Skin of body (tissue), 2 donors: Measurements from ENCODE around the gene CA4. TPM values are rescaled to one million over a fixed set of nuclear protein-coding genes. Genes with fewer than 3 reads are reported as not detected.
"Not testable (repeated sequence)": the region's sequence is repeated elsewhere in the genome, so short reads cannot be mapped to it uniquely, and the experiment has no call there.

Experiments used
- DNase-seq: peaks from one replicate; lab custom pipeline; 2025; lab: John Stamatoyannopoulos, UW
- total RNA-seq: library from RNA; depleted of rRNA; stranded (reverse); fragments of >200 nt; gene quantifications from one replicate; pipeline ENCODE4 v1.2.3, GENCODE V29; 2014

Gene CA4
- total RNA-seq, result 3.2 TPM

DNA sequence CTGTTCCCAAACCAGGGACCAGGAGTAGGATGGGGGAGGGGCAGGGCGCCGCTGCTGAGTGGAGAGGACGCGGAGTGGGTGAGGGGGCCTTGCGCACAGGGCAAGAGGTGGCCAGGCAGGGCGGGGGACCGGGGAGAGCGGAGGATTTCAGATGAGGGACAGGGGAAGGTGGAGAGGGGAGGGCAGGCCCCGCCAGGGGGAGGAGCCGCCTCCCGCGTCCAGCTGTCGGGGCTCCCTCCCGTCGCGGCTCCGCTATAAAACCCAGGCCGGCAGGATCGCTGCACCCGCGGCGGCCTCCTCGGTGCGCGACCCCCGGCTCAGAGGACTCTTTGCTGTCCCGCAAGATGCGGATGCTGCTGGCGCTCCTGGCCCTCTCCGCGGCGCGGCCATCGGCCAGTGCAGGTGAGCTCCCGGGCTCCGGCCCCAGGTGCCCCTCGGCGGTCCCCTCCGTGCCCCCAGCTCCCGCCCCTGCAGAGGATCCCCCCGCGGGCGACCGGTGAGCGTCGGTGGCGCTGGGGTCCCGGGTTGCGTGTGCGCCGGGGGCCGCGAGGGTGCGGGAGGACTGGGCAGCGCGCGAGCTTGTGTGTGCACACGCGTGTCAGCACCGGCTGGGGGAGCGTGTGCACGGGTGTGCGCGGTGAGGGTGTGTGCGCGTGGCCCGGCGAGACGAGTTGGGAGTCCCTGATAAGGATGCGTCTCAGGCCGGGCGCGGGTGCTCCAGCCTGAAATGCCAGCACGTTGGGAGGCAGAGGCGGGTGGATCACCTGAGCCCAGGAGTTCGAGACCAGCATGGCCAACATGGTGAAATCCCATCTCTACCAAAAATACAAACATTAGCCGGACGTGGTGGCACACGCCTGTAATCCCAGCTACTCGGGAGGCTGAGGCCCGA, at the start of gene CA4:
Gene CA4, plus strand, starts transcription at position 283 of the 892 bp plus-strand sequence. Its CDS starts 62 bp downstream, at position 345.
- no peak for DNase-seq

DNA sequence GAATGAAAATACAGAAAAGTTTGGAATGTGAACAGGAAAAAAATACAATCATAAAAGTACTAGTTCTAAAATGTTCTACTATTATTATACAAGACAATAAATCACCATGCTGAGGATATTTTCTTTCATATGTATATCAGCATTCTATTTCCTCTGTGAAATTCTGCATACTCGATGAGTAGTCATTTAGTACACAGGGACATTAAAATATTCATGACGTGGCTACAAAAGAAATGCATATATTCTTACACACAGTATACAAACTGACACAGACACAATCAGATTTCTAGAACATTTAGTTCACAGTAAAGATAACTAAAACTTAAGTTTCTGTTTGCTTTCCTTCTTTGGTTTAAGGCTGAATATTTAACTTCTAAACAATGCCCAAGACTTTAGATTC, 49.2 kb upstream of the CA4 start:
- DNase-seq, result not testable (repeated sequence)

DNA sequence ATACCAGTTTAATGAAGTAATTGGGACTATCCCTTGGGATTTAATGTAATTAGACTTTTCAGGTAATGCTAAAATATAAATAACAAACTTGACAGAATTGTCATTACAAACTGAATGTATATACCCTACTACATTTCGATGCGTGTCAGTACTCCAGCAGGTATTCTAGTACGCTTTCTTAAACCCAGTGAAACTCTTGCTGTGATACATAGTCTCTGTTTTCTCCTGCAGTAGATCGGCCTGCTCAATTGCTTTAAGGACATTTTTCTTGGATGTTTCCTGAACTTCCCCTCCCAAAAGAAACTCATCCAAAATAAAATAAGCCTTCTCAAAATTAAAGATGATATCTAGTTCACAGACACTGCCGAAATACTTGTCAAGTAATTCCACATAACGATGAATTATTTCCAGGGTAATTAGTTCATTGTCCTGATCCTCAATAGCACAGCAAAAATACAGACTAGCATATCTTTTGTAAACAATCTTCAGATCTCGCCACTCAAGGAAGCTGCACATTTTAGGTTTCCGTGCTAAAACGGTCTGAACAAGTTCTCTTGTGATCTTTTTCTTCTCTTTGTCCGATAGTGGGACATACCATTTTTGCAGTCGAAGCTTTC, 47.6 kb upstream of the CA4 start:
- not testable (repeated sequence) for DNase-seq

GRCh38 chr17:60102632-60103096, 47.1 kb upstream of the CA4 start:
- DNase-seq, result no peak

DNA sequence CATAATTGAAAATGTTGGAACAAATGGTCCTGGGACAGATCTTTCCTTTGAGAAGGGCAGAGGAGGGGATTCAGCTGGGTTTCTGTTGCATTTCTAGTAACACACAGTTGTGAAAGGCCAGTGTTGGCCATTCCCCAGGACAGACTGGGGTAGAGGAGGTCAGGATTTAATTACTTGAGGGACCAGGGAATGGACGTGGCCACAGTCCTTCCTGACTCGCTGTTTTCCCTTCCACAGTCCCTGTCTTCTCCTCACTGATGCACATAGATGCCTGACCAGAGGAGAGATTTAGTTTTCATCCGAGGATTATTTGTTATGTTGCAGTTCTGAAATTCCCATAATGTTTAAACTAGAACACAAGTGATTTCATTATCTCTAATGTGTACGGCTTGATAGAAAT, 45.8 kb upstream of the CA4 start:
- no peak for DNase-seq

DNA sequence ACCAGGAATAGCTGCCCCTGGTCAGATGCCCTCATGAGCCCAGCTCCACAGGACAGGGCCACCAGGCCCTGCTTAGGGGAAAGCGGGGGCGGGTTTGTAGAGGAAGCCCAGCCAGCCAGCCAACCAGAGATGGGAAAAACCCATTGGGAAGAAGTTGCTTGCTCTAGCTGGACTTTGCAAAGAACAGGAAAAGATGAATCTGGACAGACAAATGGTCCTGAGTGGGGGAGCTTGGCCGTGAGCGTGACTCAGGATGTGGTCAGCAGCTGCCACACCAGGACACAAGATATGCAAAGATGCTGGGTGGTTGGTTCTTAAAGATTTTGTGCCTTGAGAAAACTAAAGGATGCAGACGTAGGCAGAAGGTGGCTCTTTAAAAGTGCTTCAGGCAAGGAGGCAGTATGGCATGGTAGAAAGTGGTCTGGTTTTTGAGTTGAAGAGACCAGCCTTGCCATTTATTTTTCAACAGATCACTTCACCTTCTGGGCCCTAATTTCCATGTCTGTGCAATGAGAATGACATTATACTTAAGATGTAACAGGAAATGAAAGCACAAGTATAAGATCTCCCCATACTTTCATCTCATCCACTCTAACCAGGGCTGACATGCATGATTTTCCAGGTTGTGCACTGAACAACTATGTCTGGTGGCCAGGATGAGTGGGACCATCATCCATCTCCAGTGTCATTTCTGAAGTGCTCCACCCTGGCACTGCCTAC, 43.3 kb upstream of the CA4 start:
- DNase-seq, result no peak

DNA sequence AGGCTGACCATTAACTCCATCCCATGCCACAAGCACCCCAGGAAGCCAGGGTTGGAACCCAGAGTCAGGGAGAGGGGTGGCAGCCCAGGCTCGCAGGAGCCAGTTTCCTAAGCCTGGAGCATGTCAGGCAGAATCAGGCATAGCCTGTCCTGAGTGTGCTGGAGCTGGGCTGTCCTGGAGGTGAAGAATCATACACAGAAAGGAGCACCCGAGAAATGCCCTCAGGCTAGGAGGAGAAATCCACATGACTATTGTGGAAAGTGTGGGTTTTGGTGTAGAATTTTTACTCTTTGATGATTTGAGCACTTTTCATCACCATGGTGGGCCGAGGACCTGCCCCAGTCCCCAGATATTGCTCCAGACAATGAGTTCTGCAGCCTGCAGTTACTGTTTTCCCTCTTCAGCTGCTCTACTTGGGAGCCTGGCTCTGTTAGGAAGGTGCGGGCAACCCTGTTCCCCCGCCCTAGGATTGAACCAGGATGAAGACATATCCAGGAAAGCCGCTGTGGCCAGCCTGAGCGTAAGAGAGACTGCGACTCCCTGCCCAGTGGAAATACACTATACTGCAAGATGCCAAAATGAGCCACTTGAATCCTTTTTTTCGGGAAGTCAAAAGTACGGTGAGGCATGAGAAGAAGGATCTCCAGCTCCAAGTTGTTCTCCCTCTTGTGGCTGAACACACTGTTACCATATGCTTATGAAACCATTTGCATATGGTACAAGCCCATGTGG, 42.1 kb upstream of the CA4 start:
- DNase-seq, result no peak

DNA sequence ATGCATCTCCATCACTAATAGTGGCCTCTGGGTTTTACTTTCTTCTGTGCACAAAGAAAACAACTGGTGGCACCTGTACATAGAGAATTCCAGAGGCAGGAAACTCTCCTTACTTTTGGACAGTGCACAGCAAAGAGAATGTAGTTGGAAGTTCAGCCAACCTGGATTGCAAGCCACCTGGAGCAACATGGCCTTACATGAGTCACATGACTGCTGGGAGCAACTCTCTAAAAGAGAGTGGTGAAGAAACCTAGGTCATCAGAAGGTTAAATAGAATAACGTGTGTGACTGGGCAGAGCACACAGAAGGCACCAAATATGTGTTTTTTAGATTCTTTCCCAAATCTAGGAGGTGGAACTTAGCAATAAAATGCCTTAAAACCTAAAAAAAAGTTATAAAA, 41.5 kb upstream of the CA4 start:
- not testable (repeated sequence) for DNase-seq

DNA sequence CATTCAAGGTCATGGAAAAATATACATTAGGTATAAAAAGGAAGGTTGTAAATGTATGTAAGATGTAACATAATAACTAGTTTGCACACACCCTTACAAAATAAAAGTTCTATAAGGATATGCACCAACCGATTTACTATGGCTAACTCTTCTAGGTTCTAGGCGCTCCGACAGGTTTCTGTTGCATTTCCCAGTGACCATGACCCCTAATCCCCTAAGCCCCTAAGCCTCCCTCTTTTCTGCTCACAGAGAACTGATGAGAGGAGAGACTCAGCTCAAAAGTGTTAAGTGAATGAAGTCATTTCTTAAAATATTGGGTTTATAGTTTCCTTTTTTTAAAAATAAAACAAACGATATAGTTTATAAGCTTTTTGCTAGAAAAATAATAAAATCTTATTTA, 41.1 kb upstream of the CA4 start:
- DNase-seq, result no peak

- no peak for DNase-seq
Measured at GRCh38 chr17:60109161-60109560, 40.6 kb upstream of the CA4 start.

DNA sequence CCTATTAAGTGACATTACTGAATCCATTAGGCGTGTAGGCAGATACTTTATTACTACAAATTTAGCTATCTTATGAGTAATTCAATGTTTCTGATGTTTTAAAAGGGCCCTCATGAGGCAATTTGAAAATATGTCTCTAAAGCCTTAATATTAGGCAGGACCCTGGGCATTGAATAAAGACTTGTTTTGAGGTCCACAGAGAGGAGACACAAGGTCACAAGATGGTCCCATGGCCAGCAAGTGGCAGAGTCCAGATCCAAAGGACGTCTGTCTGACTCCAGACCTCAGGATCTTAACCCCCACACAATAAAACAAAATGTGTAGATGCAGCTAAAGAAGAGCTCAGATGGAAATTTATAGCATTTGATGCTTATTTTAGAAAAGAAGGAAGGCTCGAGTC, 39.2 kb upstream of the CA4 start:
- DNase-seq, result no peak

DNA sequence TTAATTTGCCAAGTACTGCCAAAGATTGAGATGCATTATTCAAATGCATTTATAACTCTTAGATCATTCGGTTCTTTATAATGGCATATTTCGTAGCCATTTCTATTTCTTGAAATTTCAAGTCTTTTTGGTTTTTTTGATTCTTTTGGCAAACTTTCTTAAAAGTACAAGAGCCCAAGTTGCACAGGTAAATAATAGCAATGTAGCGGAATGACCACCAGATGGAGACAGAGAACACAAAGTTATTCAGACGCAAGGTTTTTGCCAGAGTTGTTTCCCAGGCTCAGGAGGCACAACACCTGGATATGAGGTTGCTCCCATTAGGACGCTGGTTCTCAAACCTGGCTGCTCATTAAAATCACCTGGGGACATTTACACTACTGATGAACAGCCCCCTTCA, 38.1 kb upstream of the CA4 start:
- not testable (repeated sequence) for DNase-seq

- DNase-seq, result not testable (repeated sequence)
Measured at GRCh38 chr17:60115364-60115763, 34.4 kb upstream of the CA4 start.

DNA sequence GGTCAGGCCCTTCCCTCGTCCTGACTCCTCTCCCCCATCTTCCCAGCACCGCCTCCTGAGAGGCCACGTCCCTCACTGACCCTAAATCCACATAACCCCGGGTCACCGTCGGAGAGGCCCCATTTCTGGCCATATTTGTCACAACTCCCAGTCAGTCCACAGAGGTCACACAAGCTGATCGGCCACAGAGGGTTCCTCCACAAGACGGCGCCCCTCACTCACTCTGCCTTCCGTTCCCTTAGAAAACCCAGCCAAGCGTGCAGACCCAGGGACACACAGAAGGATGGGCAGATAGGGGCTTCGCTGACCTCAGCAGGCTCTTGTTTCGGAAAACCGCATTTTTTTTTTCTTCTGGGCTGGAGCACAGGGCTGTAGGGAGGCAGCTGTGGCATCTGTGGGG, 33.6 kb upstream of the CA4 start:
- DNase-seq, result not testable (repeated sequence)

DNA sequence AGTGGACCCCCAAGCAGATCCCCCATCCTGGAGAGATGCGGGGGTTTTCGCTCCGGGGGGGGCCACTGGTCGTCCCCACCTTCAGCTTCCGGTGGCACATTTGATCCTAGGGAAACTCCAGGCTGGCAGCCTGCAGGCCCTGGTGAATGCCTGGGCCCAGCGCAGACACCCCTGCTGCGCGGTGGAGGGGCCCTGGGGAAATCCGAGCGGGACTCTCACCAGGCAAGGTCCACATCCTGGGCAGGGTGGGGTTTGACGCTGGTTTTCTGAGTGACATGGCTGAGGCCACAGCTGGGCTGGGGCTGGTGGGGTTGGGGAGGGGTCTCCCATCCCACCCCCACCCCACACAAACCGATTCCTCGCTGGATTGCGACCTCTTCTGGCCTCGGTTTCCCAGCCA, 30.6 kb upstream of the CA4 start:
- not testable (repeated sequence) for DNase-seq

DNA sequence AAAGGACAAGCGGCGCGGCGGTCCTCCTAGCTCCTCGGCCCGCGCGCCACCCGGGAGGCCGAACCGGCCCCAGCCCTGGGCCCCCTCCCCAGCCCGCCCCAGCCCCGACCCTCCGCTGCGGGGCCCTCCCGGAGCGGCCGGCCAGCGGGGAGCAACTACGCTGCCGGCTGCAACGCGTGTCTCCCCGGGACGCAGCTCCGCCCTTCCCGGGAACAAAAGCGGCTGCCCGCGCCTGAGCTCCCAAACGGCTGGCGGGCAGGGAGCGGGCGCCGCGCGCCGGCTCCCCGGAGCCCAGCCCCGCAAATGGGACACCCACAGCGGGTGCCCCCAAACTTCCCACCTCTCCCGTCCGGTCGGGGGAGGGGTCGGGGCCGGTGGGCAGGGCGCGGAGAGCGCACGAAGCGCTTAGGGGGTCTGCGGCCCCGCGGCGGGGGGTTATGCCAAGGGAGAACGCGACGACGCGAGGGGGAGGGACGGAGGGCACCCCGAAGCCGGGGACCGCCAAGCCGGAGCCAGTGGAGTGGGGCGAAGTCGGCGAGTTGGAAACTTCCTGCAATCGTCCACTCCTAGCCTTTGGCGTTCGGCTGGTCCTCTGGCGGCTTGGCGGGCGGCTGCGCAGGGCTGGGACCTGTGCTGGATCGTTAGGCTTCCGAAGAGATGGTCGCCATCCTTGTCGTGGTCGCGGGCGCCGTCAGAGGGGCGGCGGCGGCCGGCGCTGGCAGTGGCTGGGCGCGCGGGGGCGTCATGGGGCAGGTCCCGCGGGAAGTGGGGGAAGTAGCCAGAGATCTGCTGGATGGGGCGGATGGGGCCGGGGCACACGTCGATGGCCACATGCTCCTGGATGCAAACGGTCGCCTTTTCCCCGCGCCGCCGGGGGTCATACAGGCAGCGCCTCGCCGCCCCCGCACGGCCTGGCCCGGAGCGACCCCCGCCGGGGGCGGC, 29.7 kb upstream of the CA4 start:
- not testable (repeated sequence) for DNase-seq

DNA sequence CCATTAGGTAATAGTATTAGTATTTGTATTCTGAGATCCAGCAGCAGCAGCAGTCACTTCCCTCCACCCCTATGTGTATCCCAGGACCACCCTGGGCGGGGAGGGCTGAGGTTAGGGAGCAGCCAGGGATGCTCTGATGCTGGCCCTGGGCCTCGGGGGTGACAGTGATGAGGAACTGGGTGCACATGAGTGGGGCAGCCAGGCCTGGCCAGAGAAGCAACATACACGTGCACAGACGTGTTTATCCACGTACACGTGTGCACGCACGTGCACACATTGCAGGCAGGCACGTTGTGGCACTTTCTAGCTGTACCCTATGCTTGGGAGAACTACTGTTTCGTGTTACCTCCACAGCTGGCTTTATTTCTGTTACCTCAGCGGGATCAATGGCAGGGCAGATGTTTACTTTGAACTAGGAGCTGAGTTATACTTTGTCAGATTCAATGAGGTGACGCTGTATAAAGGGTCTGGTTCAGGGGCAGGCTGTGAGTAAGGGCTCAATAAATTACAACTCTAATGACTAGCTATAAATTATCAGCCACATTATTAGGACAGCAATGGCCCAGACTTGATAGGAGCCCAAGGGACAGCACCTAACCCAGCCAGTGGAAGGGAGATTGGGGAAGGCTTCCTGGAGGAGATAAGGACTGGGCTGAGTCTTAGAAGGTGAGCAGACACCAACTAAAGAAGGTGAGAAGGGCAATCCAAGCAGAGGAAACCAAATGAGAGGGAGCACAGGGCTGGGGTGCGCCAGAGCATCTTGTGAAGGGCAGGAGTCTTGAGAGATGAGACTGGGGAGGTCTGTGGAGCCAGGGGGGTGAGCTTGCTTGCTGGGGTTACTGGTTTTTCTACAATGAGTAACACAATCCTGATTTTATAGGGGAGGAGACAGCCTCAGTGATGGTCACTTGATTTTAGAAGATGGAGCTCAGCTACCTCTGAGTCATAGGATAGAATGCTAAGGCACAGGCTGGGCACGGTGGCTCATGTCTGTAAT, 22.4 kb upstream of the CA4 start:
- DNase-seq, result no peak

DNA sequence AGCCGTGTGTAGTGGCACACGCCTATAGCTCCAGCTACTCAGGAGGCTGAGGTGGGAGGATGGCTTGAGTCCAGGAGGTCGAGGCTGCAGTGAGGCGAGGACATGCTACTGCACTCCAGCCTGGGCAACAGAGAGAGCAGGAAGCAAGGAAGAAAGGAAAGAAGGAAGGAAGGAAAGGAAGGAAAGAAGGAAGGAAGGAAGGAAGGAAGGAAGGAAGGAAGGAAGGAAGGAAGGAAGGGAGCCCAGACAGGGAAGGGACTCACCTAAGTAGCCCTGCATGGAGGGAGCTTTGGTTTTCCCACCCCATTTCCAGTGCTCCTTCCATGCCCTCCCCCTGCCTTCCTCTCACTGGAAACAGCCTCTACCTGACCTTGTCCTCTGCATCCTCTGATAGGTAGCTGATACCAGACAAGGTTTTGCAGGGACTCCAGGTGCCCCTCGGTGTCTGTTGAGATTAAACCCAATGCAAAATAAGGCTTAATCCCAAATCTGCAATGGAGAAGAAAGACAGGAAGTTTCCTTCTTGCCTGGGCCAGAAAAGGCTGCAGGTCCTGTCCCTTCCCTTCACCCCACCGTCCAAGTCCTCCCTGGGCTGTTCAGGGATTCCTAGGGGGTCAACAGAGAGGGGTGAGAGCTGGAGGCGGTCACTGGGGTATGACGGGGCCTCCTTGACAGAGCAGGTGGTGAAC, 21.5 kb upstream of the CA4 start:
- no peak for DNase-seq
